ENCODE data around the gene TAS2R1. TPM values are rescaled to one million over a fixed set of nuclear protein-coding genes. Genes with fewer than 3 reads are reported as not detected.

The TAS2R1 gene
- total RNA-seq, 1 donor, result not detected

Other genes with a start within 250 kb of the TAS2R1 start
- 0.84 TPM for gene SEMA5A, start 84.3 kb downstream of the TAS2R1 start, total RNA-seq